SK-N-MC (cell line): Measurements from ENCODE around the gene STXBP5L.

Experiments used
- EZH2 ChIP-seq: fragments of 200-600 bp; sonication (generic); IDR thresholded peaks from one replicate; pipeline ENCODE4 v1.6.1; 2017; ENCODE audit warnings: antibody characterized with exemption
- FOXP2 ChIP-seq: optimal IDR thresholded peaks from 2 replicates; pipeline ENCODE3; 2011; ENCODE audit warnings: mild to moderate bottlenecking, moderate library complexity; ENCODE audit not compliant: insufficient read depth; ENCODE audit errors: extremely low read length, control extremely low read depth
- POLR2AphosphoS5 ChIP-seq: IDR thresholded peaks from 2 replicates; pipeline ENCODE4 v1.6.1; 2012; ENCODE audit warnings: mild to moderate bottlenecking, low read depth, low read length, borderline replicate concordance

- TF ChIP-seq EZH2 (no peak), POLR2AphosphoS5 (no peak), FOXP2 (no peak)
These were observed 245.8 kb downstream of the STXBP5L start for GRCh38 chr3:121153851-121154250.
